Measurements from ENCODE around the gene CPA2. TPM values are rescaled to one million over a fixed set of nuclear protein-coding genes. Genes with fewer than 3 reads are reported as not detected.

CPA2 gene
- total RNA-seq, 2 donors from 2014 or later: 0.40 to 0.66 TPM

DNA sequence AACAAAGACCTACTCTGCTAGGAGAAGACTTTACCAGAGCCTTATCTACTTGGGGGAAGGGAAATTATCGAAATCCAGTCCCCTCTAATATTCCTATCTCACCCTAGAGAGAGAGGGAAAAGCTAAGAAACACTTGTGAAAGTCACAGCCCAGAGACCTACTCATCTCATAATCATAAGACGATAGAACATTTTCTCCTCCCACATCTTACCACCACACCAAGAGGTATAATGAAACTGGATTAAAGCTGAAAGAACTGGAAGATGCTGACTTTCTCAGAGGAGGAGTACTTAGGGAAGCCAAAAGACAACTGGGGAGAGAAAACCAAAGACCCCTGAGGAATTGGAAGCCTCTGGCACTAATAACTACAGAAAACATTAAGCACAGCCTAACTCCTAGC is 67.2 kb downstream of the CPA2 start:
- Histone ChIP-seq H3K9ac (ENCODE audit: extremely low read depth, low read length, poor library complexity, severe bottlenecking) (no peak overlapping the region), H3K27ac (ENCODE audit: low read depth, low read length) (no peak overlapping the region), H3K4me3 (ENCODE audit: low read length) (no peak overlapping the region), H3K36me3 (ENCODE audit: control insufficient read depth, insufficient read depth, low read length) (no peaks in the 10 kb centered on the region), H3K27me3 (ENCODE audit: control insufficient read depth, insufficient read depth, low read length, poor library complexity, severe bottlenecking) (no peaks in the 10 kb centered on the region), H3K9me3 (ENCODE audit: control insufficient read depth, low read length) (no peaks in the 10 kb centered on the region), H3K4me1 (ENCODE audit: control insufficient read depth, insufficient read depth, low read length) (no peaks in the 10 kb centered on the region)
- TF ChIP-seq, protein P1, sequence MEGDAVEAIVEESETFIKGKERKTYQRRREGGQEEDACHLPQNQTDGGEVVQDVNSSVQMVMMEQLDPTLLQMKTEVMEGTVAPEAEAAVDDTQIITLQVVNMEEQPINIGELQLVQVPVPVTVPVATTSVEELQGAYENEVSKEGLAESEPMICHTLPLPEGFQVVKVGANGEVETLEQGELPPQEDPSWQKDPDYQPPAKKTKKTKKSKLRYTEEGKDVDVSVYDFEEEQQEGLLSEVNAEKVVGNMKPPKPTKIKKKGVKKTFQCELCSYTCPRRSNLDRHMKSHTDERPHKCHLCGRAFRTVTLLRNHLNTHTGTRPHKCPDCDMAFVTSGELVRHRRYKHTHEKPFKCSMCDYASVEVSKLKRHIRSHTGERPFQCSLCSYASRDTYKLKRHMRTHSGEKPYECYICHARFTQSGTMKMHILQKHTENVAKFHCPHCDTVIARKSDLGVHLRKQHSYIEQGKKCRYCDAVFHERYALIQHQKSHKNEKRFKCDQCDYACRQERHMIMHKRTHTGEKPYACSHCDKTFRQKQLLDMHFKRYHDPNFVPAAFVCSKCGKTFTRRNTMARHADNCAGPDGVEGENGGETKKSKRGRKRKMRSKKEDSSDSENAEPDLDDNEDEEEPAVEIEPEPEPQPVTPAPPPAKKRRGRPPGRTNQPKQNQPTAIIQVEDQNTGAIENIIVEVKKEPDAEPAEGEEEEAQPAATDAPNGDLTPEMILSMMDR (conservative IDR thresholded peaks at IDR 0.05): no peak
- WGBS, 2 experiments (ENCODE audit: insufficient coverage in 1 of 2, insufficient read length in 1 of 2): 100% methylated on average over 1 of the region's 2 CpGs; no CpG with 5 or more reads in 1 of the 2 experiments
- Mint-ChIP-seq H3K9me3 (no peaks in the 10 kb centered on the region), H3K27ac (no peak overlapping the region), H3K36me3 (ENCODE audit: low read depth) (no peaks in the 10 kb centered on the region), H3K4me3 (no peak overlapping the region), H3K27me3 (ENCODE audit: insufficient read depth) (no peaks in the 10 kb centered on the region), H3K4me1 (peaks cover 10% of the 10 kb centered on the region)
- no peak for DNase-seq

DNA sequence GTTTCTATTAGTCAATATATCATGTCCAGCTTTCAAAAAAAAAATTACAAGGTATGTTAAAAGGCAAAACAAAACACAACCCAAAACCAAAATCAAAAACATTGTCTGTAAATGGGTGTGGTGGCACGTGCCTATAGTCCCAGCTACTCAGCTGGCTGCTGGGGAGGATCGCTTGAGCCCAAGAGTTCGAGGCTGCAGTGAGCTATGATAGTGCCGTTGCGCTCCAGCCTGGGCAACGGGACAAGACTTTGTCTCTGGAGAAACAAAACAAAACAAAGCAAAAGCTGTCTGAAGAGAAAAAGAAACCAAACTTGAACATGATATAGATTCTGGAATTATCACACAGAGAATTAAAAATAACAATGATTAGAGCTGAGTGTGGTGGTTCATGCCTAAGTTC is 67.6 kb downstream of the CPA2 start:
- Histone ChIP-seq H3K9ac (ENCODE audit: extremely low read depth, low read length, poor library complexity, severe bottlenecking) (no peak overlapping the region), H3K4me3 (ENCODE audit: low read length) (no peak overlapping the region), H3K4me1 (ENCODE audit: control insufficient read depth, insufficient read depth, low read length) (no peaks in the 10 kb centered on the region), H3K9me3 (ENCODE audit: control insufficient read depth, low read length) (no peaks in the 10 kb centered on the region), H3K36me3 (ENCODE audit: control insufficient read depth, insufficient read depth, low read length) (no peaks in the 10 kb centered on the region), H3K27ac (ENCODE audit: low read depth, low read length) (no peak overlapping the region), H3K27me3 (ENCODE audit: control insufficient read depth, insufficient read depth, low read length, poor library complexity, severe bottlenecking) (no peaks in the 10 kb centered on the region)
- TF ChIP-seq, protein P1 (conservative IDR thresholded peaks at IDR 0.05): no peak
- Mint-ChIP-seq H3K36me3 (ENCODE audit: low read depth) (no peaks in the 10 kb centered on the region), H3K9me3 (no peaks in the 10 kb centered on the region), H3K4me3 (no peak overlapping the region), H3K27ac (no peak overlapping the region), H3K4me1 (peaks cover 10% of the 10 kb centered on the region), H3K27me3 (ENCODE audit: insufficient read depth) (no peaks in the 10 kb centered on the region)
- 93 to 94% methylated on average over 6 of the region's 6 CpGs for WGBS, 2 experiments (ENCODE audit: insufficient coverage in 1 of 2, insufficient read length in 1 of 2)
- DNase-seq: no peak

DNA sequence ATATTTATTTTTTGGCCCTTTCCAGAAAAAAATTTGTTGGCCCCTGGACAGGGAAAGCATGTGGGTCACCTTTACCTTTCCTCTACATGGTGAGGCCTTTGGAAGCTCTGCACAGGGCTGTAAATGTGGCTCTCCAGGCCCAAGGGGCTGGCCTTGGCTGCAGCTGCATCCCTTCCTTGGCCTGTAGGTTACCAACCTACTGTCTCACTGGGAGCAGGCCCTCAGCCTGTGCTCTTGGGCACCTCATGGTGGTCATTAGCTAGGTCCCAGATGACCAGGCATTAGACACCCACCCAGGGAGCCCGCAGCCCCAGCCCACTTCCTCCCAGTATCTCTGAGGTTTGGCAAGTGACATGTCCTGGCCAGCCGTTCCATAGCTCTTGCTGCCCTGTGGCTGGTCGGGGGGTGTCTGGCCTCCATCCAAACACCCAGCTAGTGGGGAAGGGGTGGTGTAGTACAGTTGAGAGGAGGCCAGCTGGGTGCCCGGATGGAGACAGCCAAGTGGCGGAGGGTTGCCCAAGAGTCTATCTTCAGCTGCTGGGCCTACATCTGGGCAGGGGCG is 70.8 kb downstream of the CPA2 start:
- H3K36me3 ChIP-seq (ENCODE audit: control insufficient read depth, insufficient read depth, low read length): no peaks in the 10 kb centered on the region
- peak; percentile 53 for DNase-seq
- Mint-ChIP-seq H3K9me3 (no peaks in the 10 kb centered on the region), H3K4me1 (peaks cover 6% of the 10 kb centered on the region), H3K27me3 (ENCODE audit: insufficient read depth) (no peaks in the 10 kb centered on the region), H3K4me3 (no peak overlapping the region), H3K27ac (no peak overlapping the region), H3K36me3 (ENCODE audit: low read depth) (no peaks in the 10 kb centered on the region)
- no peak overlapping the region for H3K4me3 ChIP-seq (ENCODE audit: low read length)
- no peak overlapping the region for H3K27ac ChIP-seq (ENCODE audit: low read depth, low read length)
- no peaks in the 10 kb centered on the region for H3K4me1 ChIP-seq (ENCODE audit: control insufficient read depth, insufficient read depth, low read length)
- no peaks in the 10 kb centered on the region for H3K27me3 ChIP-seq (ENCODE audit: control insufficient read depth, insufficient read depth, low read length, poor library complexity, severe bottlenecking)
- H3K9ac ChIP-seq (ENCODE audit: extremely low read depth, low read length, poor library complexity, severe bottlenecking): no peak overlapping the region
- TF ChIP-seq, protein P1 (conservative IDR thresholded peaks at IDR 0.05): peak; percentile 39
- 95 to 100% methylated on average over 2 to 6 of the region's 6 CpGs for WGBS, 2 experiments (ENCODE audit: insufficient coverage in 1 of 2, insufficient read length in 1 of 2)
- H3K9me3 ChIP-seq (ENCODE audit: control insufficient read depth, low read length): no peaks in the 10 kb centered on the region
